HL-60 (cell line): Measurements from ENCODE around the gene MOGAT3.

ENCODE experiments used
- CTCF ChIP-seq: IDR thresholded peaks from one replicate; pipeline ENCODE4 v1.5.1; 2011; ENCODE audit warnings: low read length, control low read depth, inconsistent platforms; ENCODE audit not compliant: insufficient read depth
- POLR2AphosphoS5 ChIP-seq: IDR thresholded peaks from 2 replicates; pipeline ENCODE4 v1.6.1; 2012; ENCODE audit warnings: low read depth

GRCh38 chr7:101170617-101171441, 30.0 kb downstream of the MOGAT3 start:
- TF ChIP-seq CTCF: no peak
- no peak for TF ChIP-seq POLR2AphosphoS5
